GM15510 (cell line): ENCODE data around the gene RIMBP2.

ENCODE experiments used
- POLR2A ChIP-seq: IDR thresholded peaks from 3 replicates; pipeline ENCODE4 v1.6.1; 2011; ENCODE audit warnings: borderline replicate concordance; ENCODE audit not compliant: insufficient read length; ENCODE audit errors: extremely low read depth

Gene RIMBP2

GRCh38 chr12:130745921-130746320 is 29.8 kb upstream of the RIMBP2 start:
- TF ChIP-seq POLR2A = no peak

- TF ChIP-seq POLR2A = no peak
Measured at GRCh38 chr12:130744274-130744673, 28.2 kb upstream of the RIMBP2 start.

- TF ChIP-seq POLR2A = no peak
Measured at GRCh38 chr12:130743606-130744005, 27.5 kb upstream of the RIMBP2 start.

GRCh38 chr12:130743176-130743575 is 27.1 kb upstream of the RIMBP2 start:
- TF ChIP-seq POLR2A = no peak

GRCh38 chr12:130742716-130743115 is 26.6 kb upstream of the RIMBP2 start:
- TF ChIP-seq POLR2A = no peak

GRCh38 chr12:130742112-130742511 is 26.0 kb upstream of the RIMBP2 start:
- TF ChIP-seq POLR2A = no peak

GRCh38 chr12:130739571-130739970 is 23.5 kb upstream of the RIMBP2 start:
- no peak for TF ChIP-seq POLR2A

- TF ChIP-seq POLR2A = no peak
Measured at GRCh38 chr12:130737731-130738130, 21.6 kb upstream of the RIMBP2 start.

- no peak for TF ChIP-seq POLR2A
Measured at GRCh38 chr12:130729344-130729743, 13.2 kb upstream of the RIMBP2 start.

GRCh38 chr12:130728158-130729058 is 12.3 kb upstream of the RIMBP2 start:
- no peak for TF ChIP-seq POLR2A

GRCh38 chr12:130719263-130719859 is 3.3 kb upstream of the RIMBP2 start:
- TF ChIP-seq POLR2A = no peak

GRCh38 chr12:130717752-130718151 is 1.7 kb upstream of the RIMBP2 start:
- TF ChIP-seq POLR2A = no peak

- no peak for TF ChIP-seq POLR2A
Measured at GRCh38 chr12:130716969-130717366, 869 bp upstream of the RIMBP2 start.

GRCh38 chr12:130715150-130715997 is 725 bp downstream of the RIMBP2 start:
- TF ChIP-seq POLR2A = no peak

GRCh38 chr12:130714591-130715149 is 1.4 kb downstream of the RIMBP2 start:
- TF ChIP-seq POLR2A = no peak
